HFF-Myc (cell line): ENCODE measurements around the gene BLCAP.

Experiments
- DNase-seq: peaks from one replicate; pipeline ENCODE4 v3.0.0-alpha.2; 2011; ENCODE audit warnings: low read depth; ENCODE audit errors: extremely low read depth
- H3K4me3 ChIP-seq: replicated peaks from 2 replicates; pipeline ENCODE4 v1.5.1; 2011; ENCODE audit warnings: low read depth, mild to moderate bottlenecking, control low read depth, low read length
- TF ChIP-seq, protein P1 (sequence below): IDR thresholded peaks from 2 replicates; pipeline ENCODE4 v1.5.1; 2012; ENCODE audit warnings: mild to moderate bottlenecking, low read depth, low read length, control low read depth; ENCODE audit errors: missing control alignments

Gene BLCAP

GRCh38 chr20:37564016-37564387, 36.3 kb upstream of the BLCAP start:
- no peak overlapping the region for H3K4me3 ChIP-seq
- no peak for DNase-seq
- TF ChIP-seq, protein P1, sequence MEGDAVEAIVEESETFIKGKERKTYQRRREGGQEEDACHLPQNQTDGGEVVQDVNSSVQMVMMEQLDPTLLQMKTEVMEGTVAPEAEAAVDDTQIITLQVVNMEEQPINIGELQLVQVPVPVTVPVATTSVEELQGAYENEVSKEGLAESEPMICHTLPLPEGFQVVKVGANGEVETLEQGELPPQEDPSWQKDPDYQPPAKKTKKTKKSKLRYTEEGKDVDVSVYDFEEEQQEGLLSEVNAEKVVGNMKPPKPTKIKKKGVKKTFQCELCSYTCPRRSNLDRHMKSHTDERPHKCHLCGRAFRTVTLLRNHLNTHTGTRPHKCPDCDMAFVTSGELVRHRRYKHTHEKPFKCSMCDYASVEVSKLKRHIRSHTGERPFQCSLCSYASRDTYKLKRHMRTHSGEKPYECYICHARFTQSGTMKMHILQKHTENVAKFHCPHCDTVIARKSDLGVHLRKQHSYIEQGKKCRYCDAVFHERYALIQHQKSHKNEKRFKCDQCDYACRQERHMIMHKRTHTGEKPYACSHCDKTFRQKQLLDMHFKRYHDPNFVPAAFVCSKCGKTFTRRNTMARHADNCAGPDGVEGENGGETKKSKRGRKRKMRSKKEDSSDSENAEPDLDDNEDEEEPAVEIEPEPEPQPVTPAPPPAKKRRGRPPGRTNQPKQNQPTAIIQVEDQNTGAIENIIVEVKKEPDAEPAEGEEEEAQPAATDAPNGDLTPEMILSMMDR: no peak

- DNase-seq: no peak
- TF ChIP-seq, protein P1: no peak
- H3K4me3 ChIP-seq: no peak overlapping the region
Observed at GRCh38 chr20:37562695-37563480, 35.2 kb upstream of the BLCAP start.

DNA sequence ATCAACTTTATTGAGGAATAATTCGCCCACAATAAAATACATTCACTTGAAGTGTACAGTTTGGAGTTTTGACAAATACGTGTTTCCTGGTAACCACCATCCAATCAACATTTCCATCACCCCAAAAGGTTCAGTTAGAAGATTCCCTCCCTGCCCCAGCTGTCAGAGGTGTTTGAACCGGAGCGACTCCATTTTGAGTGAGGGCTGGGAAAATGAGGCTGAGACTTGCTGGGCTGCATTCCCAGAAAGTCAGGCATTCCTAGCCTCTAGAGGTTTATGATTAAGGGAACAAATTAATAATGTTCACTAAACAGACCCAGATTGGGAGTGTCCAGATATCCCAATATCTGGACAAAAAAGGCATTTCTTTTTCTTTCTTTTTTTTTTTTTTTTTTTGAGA, 33.0 kb upstream of the BLCAP start:
- TF ChIP-seq, protein P1: no peak
- DNase-seq: no peak
- H3K4me3 ChIP-seq: no peak overlapping the region

- H3K4me3 ChIP-seq: no peak overlapping the region
- no peak for DNase-seq
- TF ChIP-seq, protein P1: no peak
Observed at GRCh38 chr20:37559312-37560027, 31.8 kb upstream of the BLCAP start.

DNA sequence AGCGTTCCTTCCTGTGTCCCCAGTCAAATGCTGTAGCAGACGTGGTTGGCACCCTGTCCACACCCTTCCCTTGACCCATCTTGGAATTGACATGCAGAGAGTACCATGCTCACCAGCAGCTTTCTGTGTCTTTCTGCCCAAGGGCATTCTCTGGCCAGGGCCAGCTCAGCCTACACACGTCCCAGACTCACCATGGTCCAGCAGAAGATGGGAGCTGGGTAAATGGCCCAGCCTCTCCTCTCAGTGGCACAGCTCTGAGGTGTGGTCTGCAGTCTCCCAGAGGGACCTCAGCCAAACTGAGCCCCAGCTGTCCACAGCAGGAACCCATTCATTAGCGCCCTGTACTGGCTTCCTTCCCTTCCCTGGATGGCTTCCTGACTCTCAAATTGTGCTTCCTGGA, 31.1 kb upstream of the BLCAP start:
- TF ChIP-seq, protein P1: no peak
- H3K4me3 ChIP-seq: no peak overlapping the region
- no peak for DNase-seq

- TF ChIP-seq, protein P1: no peak
- DNase-seq: no peak
- H3K4me3 ChIP-seq: no peak overlapping the region
Observed at GRCh38 chr20:37558306-37558705, 30.6 kb upstream of the BLCAP start.
